GM12872 (cell line): ENCODE measurements around the gene TSPAN18.
A peak's percentile ranks its signal among the peaks of the same experiment; 100 is the strongest.

ENCODE experiments used
- TF ChIP-seq, protein P1 (sequence below): IDR thresholded peaks from 3 replicates; pipeline ENCODE4 v1.5.1; 2011; ENCODE audit warnings: low read depth, mild to moderate bottlenecking, low read length, moderate library complexity; ENCODE audit not compliant: insufficient read depth

The TSPAN18 gene

GRCh38 chr11:44893308-44893822, 166.6 kb downstream of the TSPAN18 start:
- TF ChIP-seq, protein P1, sequence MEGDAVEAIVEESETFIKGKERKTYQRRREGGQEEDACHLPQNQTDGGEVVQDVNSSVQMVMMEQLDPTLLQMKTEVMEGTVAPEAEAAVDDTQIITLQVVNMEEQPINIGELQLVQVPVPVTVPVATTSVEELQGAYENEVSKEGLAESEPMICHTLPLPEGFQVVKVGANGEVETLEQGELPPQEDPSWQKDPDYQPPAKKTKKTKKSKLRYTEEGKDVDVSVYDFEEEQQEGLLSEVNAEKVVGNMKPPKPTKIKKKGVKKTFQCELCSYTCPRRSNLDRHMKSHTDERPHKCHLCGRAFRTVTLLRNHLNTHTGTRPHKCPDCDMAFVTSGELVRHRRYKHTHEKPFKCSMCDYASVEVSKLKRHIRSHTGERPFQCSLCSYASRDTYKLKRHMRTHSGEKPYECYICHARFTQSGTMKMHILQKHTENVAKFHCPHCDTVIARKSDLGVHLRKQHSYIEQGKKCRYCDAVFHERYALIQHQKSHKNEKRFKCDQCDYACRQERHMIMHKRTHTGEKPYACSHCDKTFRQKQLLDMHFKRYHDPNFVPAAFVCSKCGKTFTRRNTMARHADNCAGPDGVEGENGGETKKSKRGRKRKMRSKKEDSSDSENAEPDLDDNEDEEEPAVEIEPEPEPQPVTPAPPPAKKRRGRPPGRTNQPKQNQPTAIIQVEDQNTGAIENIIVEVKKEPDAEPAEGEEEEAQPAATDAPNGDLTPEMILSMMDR: no peak

DNA sequence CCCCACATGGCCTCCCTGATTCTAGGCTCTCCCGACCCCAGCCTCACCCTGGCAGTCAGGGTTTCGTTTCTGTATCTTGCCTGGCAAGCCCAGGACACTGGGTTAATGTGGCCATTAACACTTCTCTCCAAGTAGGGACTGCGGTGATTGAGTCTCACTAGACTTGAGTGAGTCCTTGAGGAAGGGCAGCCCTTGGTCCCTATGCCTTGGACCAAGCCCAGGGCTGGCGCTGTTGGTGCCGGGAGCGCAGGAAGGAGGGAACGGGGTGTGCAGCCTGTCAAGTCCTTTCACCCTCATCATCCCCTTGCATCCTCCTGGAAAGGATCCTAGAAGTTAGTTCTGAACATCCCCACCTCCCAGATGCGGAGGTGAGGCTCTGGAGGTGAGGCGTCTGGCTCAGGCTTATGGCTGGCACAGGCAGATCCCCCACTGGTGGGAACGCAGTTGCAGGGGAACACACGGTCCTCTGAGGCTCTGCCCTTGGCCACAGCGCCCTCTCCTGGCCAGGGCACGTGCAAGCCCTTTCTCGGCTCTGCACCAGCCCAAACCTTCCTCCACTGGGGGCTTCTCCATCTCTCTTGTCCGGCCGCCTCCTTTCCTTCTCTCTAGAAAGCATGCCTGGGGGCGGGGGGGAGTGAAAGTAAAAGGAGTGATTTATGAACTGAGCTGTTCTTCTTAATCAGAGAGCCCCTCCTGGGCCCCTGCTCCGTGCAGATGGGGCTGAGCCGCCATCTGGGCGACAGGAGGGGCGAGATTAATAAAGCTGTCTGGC, 167.3 kb downstream of the TSPAN18 start:
- TF ChIP-seq, protein P1: peak; percentile 86

DNA sequence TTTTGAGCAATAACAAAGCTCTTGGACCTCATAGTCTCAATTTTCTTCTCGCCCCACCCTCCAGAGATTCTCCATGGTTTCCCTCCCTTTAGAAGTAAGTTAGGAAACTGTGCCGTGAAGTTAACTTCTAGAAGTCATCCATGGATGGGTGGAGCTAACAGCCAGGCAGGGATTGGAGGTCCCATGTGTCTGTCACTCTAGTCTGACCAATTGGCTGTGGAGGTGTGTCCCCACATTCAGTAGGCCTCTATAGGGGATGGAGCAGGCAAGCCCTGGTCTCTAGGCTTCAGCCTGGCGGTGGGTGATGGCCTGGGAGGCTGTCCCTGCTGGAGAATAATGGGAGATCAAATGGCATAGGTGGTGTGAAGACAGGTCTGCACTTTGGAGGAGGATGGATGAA, 173.2 kb downstream of the TSPAN18 start:
- TF ChIP-seq, protein P1: no peak

- TF ChIP-seq, protein P1: no peak
Measured at GRCh38 chr11:44901120-44901633, 174.4 kb downstream of the TSPAN18 start.

DNA sequence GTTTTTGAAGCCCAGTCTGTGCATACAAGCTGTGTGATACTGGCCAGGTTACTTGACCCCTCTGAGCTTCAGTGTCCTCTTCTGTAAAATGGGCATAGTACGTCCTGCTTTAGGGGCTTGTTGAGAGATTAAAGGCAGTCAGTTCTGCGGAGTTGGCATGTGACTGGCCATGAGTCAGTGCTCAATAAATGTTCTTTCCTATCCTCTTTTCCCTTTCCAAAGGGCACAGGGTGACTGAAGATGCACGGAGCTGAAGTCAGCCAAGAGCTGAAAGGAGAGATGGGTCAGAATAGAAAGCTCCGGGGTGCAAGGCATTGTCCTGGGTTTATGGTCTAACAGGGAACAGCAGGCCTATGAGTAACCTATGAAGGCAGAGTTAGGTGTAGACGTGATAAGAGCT, 175.0 kb downstream of the TSPAN18 start:
- TF ChIP-seq, protein P1: no peak

DNA sequence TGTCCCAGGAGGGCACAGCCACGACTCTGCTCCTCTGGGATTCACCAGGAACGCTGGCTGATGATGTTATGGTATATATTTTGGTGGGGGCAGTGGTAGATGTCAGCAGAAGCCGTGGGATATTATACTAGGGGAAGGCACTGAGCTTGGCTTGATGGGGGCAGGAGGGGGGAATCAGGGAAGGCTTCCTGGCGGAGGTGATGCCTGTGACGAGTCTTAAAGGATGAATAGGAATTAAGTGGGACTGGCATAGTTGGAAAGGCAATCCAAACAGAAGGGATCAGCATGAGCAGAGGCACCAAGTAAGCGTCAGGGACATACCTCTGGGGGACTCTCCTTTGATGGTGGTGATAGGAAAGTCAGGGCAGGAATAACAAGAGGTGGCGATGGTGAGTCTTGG, 176.3 kb downstream of the TSPAN18 start:
- TF ChIP-seq, protein P1: no peak

DNA sequence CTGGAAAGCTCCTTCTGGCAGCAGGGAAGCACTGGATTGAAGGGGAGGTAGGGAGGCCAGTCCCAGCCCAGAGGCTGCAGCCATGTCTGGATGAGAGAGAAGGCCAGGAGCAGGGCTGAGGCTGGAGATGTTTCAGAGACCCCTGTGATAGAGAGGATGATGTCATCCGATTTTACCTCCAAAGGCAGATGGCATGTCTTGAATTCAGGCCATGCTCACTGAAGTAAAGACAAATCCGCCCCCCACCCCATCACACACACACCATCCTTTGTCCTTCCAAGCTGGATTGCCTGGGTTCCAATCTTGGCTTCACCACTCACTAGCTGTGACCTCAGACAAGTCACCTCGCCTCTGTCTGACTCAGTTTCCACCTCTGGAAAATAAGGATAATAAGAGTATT, 176.8 kb downstream of the TSPAN18 start:
- TF ChIP-seq, protein P1: no peak
